ENCODE results near the gene NTSR1.

The NTSR1 gene

GRCh38 chr20:62705627-62706026 lies 3.0 kb upstream of the NTSR1 start:
- DNase-seq (ENCODE audit: low read depth), result no peak
- no peak overlapping the region for H3K4me3 ChIP-seq (ENCODE audit: low read depth, low read length)
- in situ Hi-C loops (cut with HindIII; ENCODE audit: low sequenced_read_pairs), result loop anchor here (5.0 kb wide), 1 partner anchor 38 kb away; no protein-coding TSS in a partner anchor
- no peak for TF ChIP-seq CTCF (IDR thresholded peaks at IDR 0.05; ENCODE audit: low read depth, low read length, missing control alignments)

- in situ Hi-C loops (cut with HindIII; ENCODE audit: low sequenced_read_pairs), result loop anchor here (5.0 kb wide), 1 partner anchor 39 kb away; no protein-coding TSS in a partner anchor
- no peak for DNase-seq (ENCODE audit: low read depth)
- no peak for TF ChIP-seq CTCF (IDR thresholded peaks at IDR 0.05; ENCODE audit: low read depth, low read length, missing control alignments)
- H3K4me3 ChIP-seq (ENCODE audit: low read depth, low read length), result no peak overlapping the region
Measured at GRCh38 chr20:62706344-62706743, 2.3 kb upstream of the NTSR1 start.

- in situ Hi-C loops (cut with HindIII; ENCODE audit: low sequenced_read_pairs), result loop anchor here (5.0 kb wide), 1 partner anchor 40 kb away; no protein-coding TSS in a partner anchor
- DNase-seq (ENCODE audit: low read depth), result no peak
- H3K4me3 ChIP-seq (ENCODE audit: low read depth, low read length), result no peak overlapping the region
- TF ChIP-seq CTCF (IDR thresholded peaks at IDR 0.05; ENCODE audit: low read depth, low read length, missing control alignments), result no peak
Measured at GRCh38 chr20:62706857-62707256, 1.8 kb upstream of the NTSR1 start.

GRCh38 chr20:62707276-62707920 lies 1.2 kb upstream of the NTSR1 start:
- DNase-seq (ENCODE audit: low read depth), result no peak
- in situ Hi-C loops (cut with HindIII; ENCODE audit: low sequenced_read_pairs), result loop anchor here (5.0 kb wide), 1 partner anchor 40 kb away; no protein-coding TSS in a partner anchor
- TF ChIP-seq CTCF (IDR thresholded peaks at IDR 0.05; ENCODE audit: low read depth, low read length, missing control alignments), result no peak
- H3K4me3 ChIP-seq (ENCODE audit: low read depth, low read length), result no peak overlapping the region

GRCh38 chr20:62707921-62708521 lies 615 bp upstream of the NTSR1 start:
- in situ Hi-C loops (cut with HindIII; ENCODE audit: low sequenced_read_pairs), result loop anchor here (5.0 kb wide), 1 partner anchor 41 kb away; no protein-coding TSS in a partner anchor
- peak; percentile 42 for TF ChIP-seq CTCF (IDR thresholded peaks at IDR 0.05; ENCODE audit: low read depth, low read length, missing control alignments)
- no peak for DNase-seq (ENCODE audit: low read depth)
- no peak overlapping the region for H3K4me3 ChIP-seq (ENCODE audit: low read depth, low read length)

GRCh38 chr20:62709537-62709905 lies 885 bp downstream of the NTSR1 start:
- no peak for DNase-seq (ENCODE audit: low read depth)
- no peak overlapping the region for H3K4me3 ChIP-seq (ENCODE audit: low read depth, low read length)
- in situ Hi-C loops (cut with HindIII; ENCODE audit: low sequenced_read_pairs), result loop anchor here (5.0 kb wide), 1 partner anchor 42 kb away; no protein-coding TSS in a partner anchor
- no peak for TF ChIP-seq CTCF (IDR thresholded peaks at IDR 0.05; ENCODE audit: low read depth, low read length, missing control alignments)
